Keratinocyte (primary cell): ENCODE results near the gene SDR42E2. TPM values are rescaled to one million over a fixed set of nuclear protein-coding genes. Genes with fewer than 3 reads are reported as not detected.

Source experiments
- DNase-seq: peaks from one replicate; pipeline ENCODE4 v3.0.0-alpha.2; 2011; ENCODE audit warnings: low read depth, missing footprints, low spot score
- FAIRE-seq: peaks from 2 replicates; lab custom pipeline; 2011; peaks lifted over from hg19 to GRCh38; lab: Jason Lieb, UNC
- H2AFZ ChIP-seq: 2 replicates; pipeline ENCODE4 v1.6.0; 2012; ENCODE audit warnings: low read length, control low read depth, inconsistent platforms; ENCODE audit not compliant: control insufficient read depth
- H3K27ac ChIP-seq: 2 replicates; pipeline ENCODE4 v1.5.1; 2011; ENCODE audit warnings: low read length; ENCODE audit not compliant: control insufficient read depth, insufficient read depth
- H3K27me3 ChIP-seq: 3 replicates; pipeline ENCODE4 v1.6.0; 2011; ENCODE audit warnings: low read length; ENCODE audit not compliant: control insufficient read depth, insufficient read depth; ENCODE audit errors: extremely low read depth
- H3K36me3 ChIP-seq, 2 experiments: 2 replicates in 1 of 2; 3 replicates in 1 of 2; pipeline ENCODE4 v1.5.1; 2011; ENCODE audit warnings: low read length in 2 of 2, mild to moderate bottlenecking in 1 of 2; ENCODE audit not compliant: control insufficient read depth in 2 of 2, insufficient read depth in 2 of 2; ENCODE audit errors: extremely low read depth in 1 of 2
- H3K4me1 ChIP-seq: 3 replicates; pipeline ENCODE4 v1.5.1; 2011; ENCODE audit warnings: low read length; ENCODE audit not compliant: control insufficient read depth, insufficient read depth; ENCODE audit errors: extremely low read depth
- H3K4me2 ChIP-seq: 3 replicates; pipeline ENCODE4 v1.6.0; 2011; ENCODE audit warnings: low read depth, low read length; ENCODE audit not compliant: control insufficient read depth, insufficient read depth; ENCODE audit errors: extremely low read depth
- H3K4me3 ChIP-seq, 3 experiments: fragments of 200-600 bp in 1 of 3; sonication (generic) in 1 of 3; 2 replicates in 2 of 3; 3 replicates in 1 of 3; pipeline ENCODE4 v1.5.1; 2011 to 2016; ENCODE audit warnings: low read length in 3 of 3, mild to moderate bottlenecking in 3 of 3, control low read depth in 2 of 3, inconsistent platforms in 1 of 3, low read depth in 1 of 3, mixed read lengths in 1 of 3, mixed run types in 1 of 3, moderate library complexity in 1 of 3; ENCODE audit not compliant: control insufficient read depth in 2 of 3, insufficient read depth in 2 of 3; ENCODE audit errors: extremely low read depth in 1 of 3
- H3K79me2 ChIP-seq: 2 replicates; pipeline ENCODE4 v1.6.0; 2012; ENCODE audit warnings: low read length; ENCODE audit not compliant: control insufficient read depth, insufficient read depth
- H3K9ac ChIP-seq: 3 replicates; pipeline ENCODE4 v1.6.0; 2011; ENCODE audit warnings: low read length; ENCODE audit not compliant: control insufficient read depth, insufficient read depth; ENCODE audit errors: extremely low read depth
- H3K9me1 ChIP-seq: 3 replicates; pipeline ENCODE4 v1.6.0; 2011; ENCODE audit warnings: low read length; ENCODE audit not compliant: control insufficient read depth, insufficient read depth; ENCODE audit errors: extremely low read depth
- H3K9me3 ChIP-seq: 2 replicates; pipeline ENCODE4 v1.5.1; 2012; ENCODE audit warnings: low read depth, low read length; ENCODE audit not compliant: control insufficient read depth
- H4K20me1 ChIP-seq: 3 replicates; pipeline ENCODE4 v1.6.0; 2011; ENCODE audit warnings: low read length; ENCODE audit not compliant: control insufficient read depth, insufficient read depth; ENCODE audit errors: extremely low read depth
- EZH2 ChIP-seq: IDR thresholded peaks from one replicate; pipeline ENCODE4 v1.6.1; 2012; ENCODE audit warnings: inconsistent platforms, mild to moderate bottlenecking, low read length, moderate library complexity
- dilution Hi-C: fragments of 300-500 bp; cut with MboI; formaldehyde crosslinking; loops from one replicate; pipeline ENCODE4 v1.7.0; 2020; ENCODE audit warnings: low sequenced_read_pairs; ENCODE audit not compliant: extremely low pct_ligation_motif_present
- polyA plus RNA-seq, 5 experiments: library from polyadenylated mRNA; depleted of rRNA in 3 of 5; stranded (reverse) in 3 of 5; stranded (forward) in 1 of 5; unstranded in 1 of 5; fragments of >200 nt; gene quantifications; 1 replicate in 1 of 5; 2 replicates in 3 of 5; 3 replicates in 1 of 5; pipeline versions ENCODE4 v1.2.1 to v1.2.3, GENCODE V29; 2011 to 2012; ENCODE audit warnings: missing spikeins in 2 of 5, low read depth in 1 of 5, low replicate concordance in 1 of 5
- TF ChIP-seq, protein P1 (sequence below), 3 experiments: IDR thresholded peaks in 1 of 3; conservative IDR thresholded peaks in 1 of 3; optimal IDR thresholded peaks in 1 of 3; 2 replicates in 2 of 3; 3 replicates in 1 of 3; pipeline versions ENCODE3 to v1.5.1; 2011; ENCODE audit warnings: low read length in 3 of 3, mild to moderate bottlenecking in 3 of 3, moderate library complexity in 2 of 3, control low read depth in 1 of 3, inconsistent platforms in 1 of 3; ENCODE audit not compliant: insufficient read depth in 2 of 3; ENCODE audit errors: extremely low read depth in 1 of 3

Gene SDR42E2
- polyA plus RNA-seq, 1 donor (not counting 4 experiments of a cell fraction or from before 2014, with no cell fraction given), result not detected

DNA sequence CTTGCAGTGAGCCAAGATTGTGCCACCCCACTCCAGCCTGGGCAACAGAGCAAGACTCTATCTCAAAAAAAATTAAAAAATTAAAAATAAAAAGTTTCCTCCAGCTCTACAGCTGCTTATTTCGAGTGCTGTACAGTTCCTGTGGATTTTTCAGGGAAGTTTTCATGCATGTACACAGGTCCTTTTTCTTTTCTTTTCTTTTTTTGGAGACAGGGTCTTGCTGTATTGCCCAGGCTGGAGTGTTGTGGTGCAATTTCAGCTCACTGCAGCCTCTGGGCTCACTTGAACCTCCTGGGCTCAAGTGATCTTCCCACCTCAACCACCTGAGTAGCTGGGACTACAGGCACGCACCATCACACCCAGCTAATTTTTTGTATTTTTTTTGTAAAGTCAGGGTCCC, 59.7 kb downstream of the SDR42E2 start:
- FAIRE-seq, result no peak
- TF ChIP-seq, protein P1, sequence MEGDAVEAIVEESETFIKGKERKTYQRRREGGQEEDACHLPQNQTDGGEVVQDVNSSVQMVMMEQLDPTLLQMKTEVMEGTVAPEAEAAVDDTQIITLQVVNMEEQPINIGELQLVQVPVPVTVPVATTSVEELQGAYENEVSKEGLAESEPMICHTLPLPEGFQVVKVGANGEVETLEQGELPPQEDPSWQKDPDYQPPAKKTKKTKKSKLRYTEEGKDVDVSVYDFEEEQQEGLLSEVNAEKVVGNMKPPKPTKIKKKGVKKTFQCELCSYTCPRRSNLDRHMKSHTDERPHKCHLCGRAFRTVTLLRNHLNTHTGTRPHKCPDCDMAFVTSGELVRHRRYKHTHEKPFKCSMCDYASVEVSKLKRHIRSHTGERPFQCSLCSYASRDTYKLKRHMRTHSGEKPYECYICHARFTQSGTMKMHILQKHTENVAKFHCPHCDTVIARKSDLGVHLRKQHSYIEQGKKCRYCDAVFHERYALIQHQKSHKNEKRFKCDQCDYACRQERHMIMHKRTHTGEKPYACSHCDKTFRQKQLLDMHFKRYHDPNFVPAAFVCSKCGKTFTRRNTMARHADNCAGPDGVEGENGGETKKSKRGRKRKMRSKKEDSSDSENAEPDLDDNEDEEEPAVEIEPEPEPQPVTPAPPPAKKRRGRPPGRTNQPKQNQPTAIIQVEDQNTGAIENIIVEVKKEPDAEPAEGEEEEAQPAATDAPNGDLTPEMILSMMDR (optimal IDR thresholded peaks at IDR 0.05 in 1 of 3, IDR thresholded peaks at IDR 0.05 in 1 of 3, conservative IDR thresholded peaks at IDR 0.05 in 1 of 3; ENCODE audit: extremely low read depth in 1 of 3, insufficient read depth in 2 of 3, low read length in 3 of 3), result no peak
- no peak for TF ChIP-seq EZH2
- Histone ChIP-seq H3K9me3 (no peaks in the 10 kb centered on the region), H3K36me3 (peaks cover 3 to 4% of the 10 kb centered on the region in 2 experiments), H4K20me1 (no peaks in the 10 kb centered on the region), H3K27me3 (no peaks in the 10 kb centered on the region), H3K79me2 (peaks cover 19% of the 10 kb centered on the region), H3K9me1 (no peaks in the 10 kb centered on the region), H3K4me1 (no peaks in the 10 kb centered on the region), H2AFZ (no peak overlapping the region), H3K27ac (no peak overlapping the region), H3K4me3 (no peak overlapping the region), H3K4me2 (no peak overlapping the region), H3K9ac (no peak overlapping the region)
- no peak for DNase-seq
- dilution Hi-C loops, result no loop called here

DNA sequence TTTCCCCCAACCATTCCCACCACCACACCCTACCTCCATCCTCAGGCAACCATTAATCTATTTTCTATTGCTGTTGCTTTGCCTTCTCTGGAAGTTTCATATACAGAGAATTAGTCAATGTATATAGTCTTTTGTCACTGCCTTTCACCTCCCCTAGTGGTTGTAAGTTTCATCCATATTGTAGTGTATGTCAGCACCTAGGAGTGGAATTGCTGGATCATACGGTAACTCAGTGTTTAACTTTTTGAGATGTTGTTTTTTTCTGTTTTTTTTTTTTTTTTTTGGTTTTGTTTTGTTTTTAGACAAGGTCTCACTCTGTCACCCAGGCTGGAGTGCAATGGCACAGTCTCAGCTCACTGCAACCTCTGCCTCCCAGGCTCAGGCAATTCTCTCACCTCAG, 60.7 kb downstream of the SDR42E2 start:
- Histone ChIP-seq H3K9ac (no peak overlapping the region), H3K79me2 (peaks cover 17% of the 10 kb centered on the region), H2AFZ (no peak overlapping the region), H3K9me1 (no peaks in the 10 kb centered on the region), H3K4me2 (no peak overlapping the region), H3K9me3 (no peaks in the 10 kb centered on the region), H3K4me1 (no peaks in the 10 kb centered on the region), H3K27me3 (no peaks in the 10 kb centered on the region), H4K20me1 (no peaks in the 10 kb centered on the region), H3K27ac (no peak overlapping the region), H3K4me3 (no peak overlapping the region), H3K36me3 (peaks cover 3 to 4% of the 10 kb centered on the region in 2 experiments)
- TF ChIP-seq, protein P1 (optimal IDR thresholded peaks at IDR 0.05 in 1 of 3, IDR thresholded peaks at IDR 0.05 in 1 of 3, conservative IDR thresholded peaks at IDR 0.05 in 1 of 3; ENCODE audit: extremely low read depth in 1 of 3, insufficient read depth in 2 of 3, low read length in 3 of 3), result no peak
- no peak for TF ChIP-seq EZH2
- FAIRE-seq, result no peak
- dilution Hi-C loops, result no loop called here
- no peak for DNase-seq
